ENCODE results near the gene RYR3. TPM values are rescaled to one million over a fixed set of nuclear protein-coding genes. Genes with fewer than 3 reads are reported as not detected.

The RYR3 gene
- 15.4 TPM for total RNA-seq

DNA sequence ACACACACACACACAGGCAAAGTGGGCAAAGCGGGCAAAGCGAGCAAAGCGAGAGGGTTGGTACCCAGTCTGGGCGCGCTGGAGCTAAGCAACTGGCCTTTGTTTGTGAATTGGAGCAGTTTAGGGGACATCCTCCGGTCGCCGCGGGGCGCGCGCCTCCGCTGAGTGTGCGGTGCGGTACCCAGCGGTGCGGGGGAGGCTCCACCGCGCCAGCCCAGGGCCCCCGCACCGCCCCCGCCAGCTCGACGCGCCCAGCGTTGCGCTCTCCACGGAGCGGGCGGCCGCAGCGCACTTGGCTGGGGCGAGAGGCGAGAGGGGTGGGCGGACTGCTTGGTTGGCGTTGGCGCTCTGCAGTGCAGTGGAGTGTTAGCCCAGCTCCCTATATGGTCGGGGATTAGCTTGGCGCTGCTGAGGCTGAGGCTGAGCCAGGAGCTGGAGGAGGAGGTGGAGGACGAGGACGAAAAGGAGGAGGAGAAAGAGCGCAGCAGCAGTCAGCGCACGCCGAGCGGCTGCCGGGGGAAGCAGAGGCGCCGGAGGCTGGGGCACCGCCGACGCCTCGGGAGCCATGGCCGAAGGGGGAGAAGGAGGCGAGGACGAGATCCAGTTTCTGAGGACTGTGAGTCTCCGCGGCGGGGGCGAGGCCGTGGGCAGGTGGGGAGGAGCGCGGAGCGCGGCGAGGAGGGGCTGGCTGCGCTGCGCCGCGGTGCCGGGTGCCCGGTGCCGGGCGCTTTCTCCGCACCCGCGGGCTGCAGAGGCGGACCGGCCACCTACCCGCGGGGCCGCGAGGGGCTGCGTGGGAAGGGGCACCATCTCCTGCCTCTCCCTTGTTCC is at the start of gene RYR3:
TSS of gene RYR3 (plus strand) at position 487 of the 831 bp plus-strand sequence. CDS start at position 566, 79 bp downstream.
- peak; percentile 59 for DNase-seq

DNA sequence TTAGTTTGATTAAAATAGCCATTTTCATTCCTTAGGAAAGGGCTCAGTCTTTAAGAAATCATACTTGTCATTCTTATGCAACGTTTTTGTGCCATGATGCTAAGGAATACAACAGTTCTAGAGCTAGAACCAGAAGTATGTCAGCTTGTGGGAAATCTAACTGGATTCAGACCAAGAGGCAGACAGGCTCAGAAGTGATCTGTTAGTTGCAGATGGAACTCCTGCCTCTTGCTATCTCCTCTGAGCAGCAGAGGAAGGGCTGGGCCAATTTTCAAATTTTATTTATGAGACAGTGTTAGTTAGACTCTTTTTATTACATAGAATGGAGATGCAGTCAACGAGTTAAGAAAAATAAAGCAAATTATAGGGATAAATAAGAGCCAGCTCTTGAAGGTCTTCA is 48.5 kb upstream of the RYR3 start:
- DNase-seq, result no peak

- DNase-seq, result no peak
Observed at GRCh38 chr15:33277689-33278088, 33.1 kb upstream of the RYR3 start.

- no peak for DNase-seq
Observed at GRCh38 chr15:33278816-33279612, 31.8 kb upstream of the RYR3 start.

DNA sequence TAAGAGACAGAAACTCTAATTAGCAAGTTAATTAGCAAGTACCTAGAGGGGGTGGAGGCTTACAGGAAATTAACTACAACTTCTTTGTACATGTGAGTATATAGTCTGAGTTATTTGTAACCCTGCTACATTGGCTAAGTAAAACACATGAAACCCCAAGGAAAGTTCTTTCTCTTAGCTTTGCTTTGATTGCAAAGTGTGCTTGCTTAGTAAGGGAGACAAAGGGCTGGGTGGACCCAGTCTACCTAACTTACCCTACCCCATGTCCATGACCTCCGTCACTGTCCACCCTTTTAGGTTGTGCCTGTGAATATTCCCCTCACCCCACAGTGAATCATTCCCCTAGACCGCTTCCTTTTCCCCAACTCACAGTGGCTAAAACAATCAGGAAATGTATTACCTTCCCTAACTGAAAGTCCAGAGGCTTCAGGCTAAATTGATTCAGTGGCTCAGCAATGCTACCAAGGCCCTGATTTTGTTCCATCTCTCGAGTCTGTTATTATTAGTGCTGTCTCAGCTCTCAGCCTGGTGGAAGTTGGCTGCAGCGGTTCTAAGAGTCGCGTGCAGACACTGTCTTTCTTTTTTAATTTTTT is 31.1 kb upstream of the RYR3 start:
- DNase-seq, result no peak

GRCh38 chr15:33282226-33283020 is 28.3 kb upstream of the RYR3 start:
- no peak for DNase-seq

- DNase-seq, result no peak
Observed at GRCh38 chr15:33283576-33283975, 27.2 kb upstream of the RYR3 start.

DNA sequence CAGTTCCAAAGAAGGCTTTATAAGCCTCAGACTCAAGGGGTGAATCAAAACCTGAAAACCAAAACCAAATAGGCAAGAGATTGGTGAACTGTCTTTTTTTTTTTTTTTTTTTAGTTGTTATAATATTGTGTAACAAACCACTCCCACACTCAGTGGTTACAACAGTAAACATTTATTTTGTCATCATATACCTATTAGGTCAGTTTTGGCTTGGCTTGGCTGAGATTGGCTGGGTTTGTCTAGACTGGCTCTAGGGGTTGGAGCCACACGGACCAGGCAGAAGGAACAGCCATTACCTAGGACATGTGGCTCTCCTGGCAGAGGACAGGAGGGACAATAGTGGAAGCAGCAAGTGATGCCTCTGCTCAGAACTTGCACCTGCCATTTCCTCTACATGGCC is 26.4 kb upstream of the RYR3 start:
- DNase-seq, result no peak

DNA sequence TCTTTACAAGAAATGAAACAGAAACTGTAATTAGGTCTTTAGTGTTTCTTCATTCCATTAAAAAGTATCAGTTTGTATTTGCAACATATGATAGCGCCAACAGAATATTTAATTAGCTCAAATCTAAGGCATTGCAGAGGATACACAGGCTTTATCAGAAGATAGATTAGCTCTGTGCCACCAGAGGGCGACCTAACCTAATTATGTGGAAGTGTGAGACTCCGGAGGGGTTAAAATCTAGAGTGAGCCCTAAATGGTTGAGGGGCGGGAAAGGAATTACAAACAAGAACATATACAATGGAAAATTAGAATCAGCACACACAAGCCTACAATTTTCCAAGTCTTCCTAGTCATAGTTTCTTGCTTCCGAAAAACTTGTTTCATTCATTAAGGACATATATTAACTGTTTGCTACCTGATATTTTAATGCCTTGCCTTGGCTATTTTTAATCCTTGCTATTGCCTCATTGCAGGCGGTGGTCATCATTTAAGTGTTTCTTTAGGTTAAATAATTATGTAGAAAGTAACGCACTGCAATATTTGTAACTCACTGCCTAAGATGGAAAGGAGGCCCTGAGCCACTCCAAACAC is 18.0 kb upstream of the RYR3 start:
- no peak for DNase-seq

- no peak for DNase-seq
Observed at GRCh38 chr15:33293713-33294334, 16.9 kb upstream of the RYR3 start.

GRCh38 chr15:33296050-33296449 is 14.7 kb upstream of the RYR3 start:
- no peak for DNase-seq

DNA sequence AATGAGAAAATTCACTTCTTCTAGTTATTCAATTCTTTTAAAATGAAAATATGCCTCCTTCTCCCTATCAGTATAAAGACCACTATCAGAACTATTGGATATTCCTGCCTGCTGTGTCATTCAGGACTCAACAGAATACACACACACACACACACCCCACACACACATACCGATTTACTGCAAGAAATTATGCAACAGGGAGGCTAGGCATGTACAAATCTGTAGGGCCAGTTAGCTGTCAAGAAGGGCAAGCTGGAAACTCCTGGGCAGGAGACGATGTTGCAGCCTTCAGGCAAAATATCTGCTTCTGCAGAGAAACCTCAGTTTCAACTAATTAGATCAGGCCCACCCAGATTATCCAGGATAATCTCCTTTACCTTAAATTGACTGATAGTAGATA is 13.9 kb upstream of the RYR3 start:
- DNase-seq, result no peak

DNA sequence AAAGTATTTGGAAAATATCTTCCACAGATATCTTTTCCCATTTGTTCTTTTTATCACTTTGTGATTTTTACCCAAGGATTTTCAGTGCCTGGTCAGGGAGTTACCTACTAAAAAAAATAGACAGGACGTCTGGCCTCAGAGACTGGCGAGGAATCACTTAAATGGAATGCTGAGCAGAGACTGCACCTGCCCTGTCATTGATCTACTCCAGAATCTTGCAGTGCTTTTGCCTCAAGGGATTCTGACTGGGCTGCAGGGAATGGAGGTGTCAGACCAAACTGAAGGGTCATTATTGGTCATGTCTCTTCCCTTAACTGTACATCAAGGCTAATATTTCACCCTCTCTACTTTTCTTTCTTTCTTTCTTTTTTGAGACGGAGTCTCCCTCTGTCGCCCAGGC is 12.1 kb upstream of the RYR3 start:
- no peak for DNase-seq

DNA sequence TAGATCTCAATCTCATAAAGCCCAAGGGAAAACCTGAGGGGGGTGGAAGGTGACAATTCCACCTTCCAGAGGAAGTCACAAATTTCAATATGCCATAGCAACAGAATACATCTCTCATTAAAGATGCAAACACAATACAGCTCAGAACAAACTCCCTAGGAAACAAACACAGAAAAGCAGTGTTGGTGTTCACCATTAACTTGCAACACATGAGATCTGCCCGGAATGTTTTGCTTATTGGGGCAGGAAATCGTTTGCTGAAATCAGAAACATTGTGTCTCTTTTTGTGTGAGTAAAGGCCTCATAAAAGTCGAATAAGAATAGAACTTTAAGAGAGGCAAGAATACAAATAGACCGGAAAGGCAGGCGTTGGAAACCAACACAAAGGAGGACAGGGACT is 5.8 kb upstream of the RYR3 start:
- DNase-seq, result no peak

DNA sequence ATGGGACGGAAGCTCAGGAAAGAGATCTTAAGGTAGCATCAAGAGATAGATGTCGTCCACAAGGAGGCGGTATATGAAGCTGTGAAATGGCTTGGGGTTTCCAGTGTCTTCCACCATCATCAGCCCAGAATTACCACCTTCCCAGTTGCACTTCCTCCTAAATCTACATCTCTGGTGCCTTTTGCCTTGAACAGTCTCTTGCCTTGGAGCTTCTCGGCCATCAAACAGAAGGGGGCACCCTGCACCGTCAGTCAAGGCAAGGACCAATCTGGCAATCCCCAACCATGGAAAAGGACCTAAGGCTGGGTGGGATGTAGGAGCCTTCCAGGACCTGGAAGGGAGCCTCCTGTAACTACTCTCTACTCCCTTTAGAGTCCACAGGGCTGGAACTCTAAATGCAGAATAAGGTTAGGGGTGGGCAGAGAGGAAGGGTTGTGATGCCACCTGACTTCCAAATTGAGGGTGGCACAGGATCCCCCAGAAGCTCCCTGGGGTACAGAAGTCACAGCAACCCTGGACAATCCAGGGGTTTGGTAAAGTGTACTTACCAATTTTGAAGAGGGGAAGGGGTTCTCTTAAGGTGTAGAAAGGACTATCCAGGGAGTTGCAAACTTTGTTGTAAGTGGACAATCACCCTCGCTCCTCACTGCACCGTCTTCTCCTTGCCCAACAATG is 1.0 kb upstream of the RYR3 start:
- DNase-seq, result peak; percentile 33

- DNase-seq, result no peak
Observed at GRCh38 chr15:33311312-33311971, 675 bp downstream of the RYR3 start.

DNA sequence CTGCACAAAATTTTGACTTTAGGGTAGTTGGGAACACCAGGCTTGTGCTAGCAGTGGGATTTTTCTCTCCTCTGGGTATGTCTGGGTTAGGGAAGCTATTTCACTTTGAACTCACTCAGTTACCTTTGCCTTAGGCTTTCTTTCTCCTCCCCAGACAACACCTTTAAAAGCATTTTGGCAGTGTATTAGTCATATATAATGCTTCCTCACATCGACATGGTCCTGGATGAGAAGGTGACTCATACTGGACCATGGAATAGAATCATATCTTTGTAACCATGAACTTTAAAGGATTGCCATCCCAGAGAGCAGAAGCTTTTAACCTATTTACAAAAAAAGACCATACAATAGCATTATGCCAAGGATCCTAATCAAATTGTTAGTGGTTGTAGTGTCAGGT is 2.7 kb downstream of the RYR3 start:
- no peak for DNase-seq

GRCh38 chr15:33314069-33314468 is 3.3 kb downstream of the RYR3 start:
- no peak for DNase-seq

GRCh38 chr15:33315044-33315443 is 4.3 kb downstream of the RYR3 start:
- DNase-seq, result no peak

DNA sequence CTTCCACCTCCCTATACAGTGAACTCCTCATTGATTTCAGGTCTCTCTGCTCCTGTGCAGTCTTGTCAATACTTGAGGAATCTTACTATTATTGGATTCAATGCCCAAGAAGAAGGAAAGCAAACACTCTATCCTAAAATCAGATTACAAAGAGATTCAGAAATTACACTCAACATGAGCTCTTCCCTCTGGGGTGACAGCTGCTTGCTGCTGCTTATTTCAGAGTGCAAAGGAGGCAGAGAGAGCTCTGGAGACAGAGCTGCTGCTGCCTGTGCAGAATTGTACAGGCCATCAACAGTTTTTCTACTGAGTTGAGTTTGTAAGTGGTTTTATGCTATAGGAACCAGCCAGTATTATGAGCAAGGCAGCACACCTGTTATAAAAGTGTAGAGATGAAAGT is 7.1 kb downstream of the RYR3 start:
- no peak for DNase-seq
